Type B pancreatic cell (in vitro differentiated cells): Measurements from ENCODE around the gene DPF3. TPM values are rescaled to one million over a fixed set of nuclear protein-coding genes. Genes with fewer than 3 reads are reported as not detected.

Experiments used
- DNase-seq: peaks from one replicate; pipeline ENCODE4 v3.0.0; 2021; ENCODE audit warnings: mixed read lengths; ENCODE audit not compliant: unreplicated experiment; ENCODE audit errors: extremely low spot score
- H3K27ac Mint-ChIP-seq: 2 replicates; pipeline ENCODE4 v1.8.0; 2021; ENCODE audit warnings: mild to moderate bottlenecking, mixed read lengths
- H3K27me3 Mint-ChIP-seq: 2 replicates; pipeline ENCODE4 v1.8.0; 2021; ENCODE audit warnings: mixed read lengths
- H3K36me3 Mint-ChIP-seq: 2 replicates; pipeline ENCODE4 v1.8.0; 2021; ENCODE audit warnings: mixed read lengths
- H3K4me1 Mint-ChIP-seq: one replicate; pipeline ENCODE4 v1.8.0; 2021; ENCODE audit warnings: mixed read lengths; ENCODE audit not compliant: unreplicated experiment
- H3K4me3 Mint-ChIP-seq: 2 replicates; pipeline ENCODE4 v1.8.0; 2021; ENCODE audit warnings: mild to moderate bottlenecking, mixed read lengths
- H3K9me3 Mint-ChIP-seq: 2 replicates; pipeline ENCODE4 v1.8.0; 2021; ENCODE audit warnings: mixed read lengths
- total RNA-seq: library from RNA; stranded (reverse); gene quantifications from 2 replicates; pipeline ENCODE4 v1.2.1, GENCODE V29; 2021; ENCODE audit warnings: low replicate concordance
- TF ChIP-seq, protein P1 (sequence below): fragments of 200-600 bp; sonication (generic); conservative IDR thresholded peaks from 2 replicates; pipeline ENCODE4 v1.5.0; 2021; ENCODE audit warnings: antibody characterized with exemption, mild to moderate bottlenecking

DPF3 gene
- total RNA-seq, 1 donor from 2014 or later, result 4.5 TPM

DNA sequence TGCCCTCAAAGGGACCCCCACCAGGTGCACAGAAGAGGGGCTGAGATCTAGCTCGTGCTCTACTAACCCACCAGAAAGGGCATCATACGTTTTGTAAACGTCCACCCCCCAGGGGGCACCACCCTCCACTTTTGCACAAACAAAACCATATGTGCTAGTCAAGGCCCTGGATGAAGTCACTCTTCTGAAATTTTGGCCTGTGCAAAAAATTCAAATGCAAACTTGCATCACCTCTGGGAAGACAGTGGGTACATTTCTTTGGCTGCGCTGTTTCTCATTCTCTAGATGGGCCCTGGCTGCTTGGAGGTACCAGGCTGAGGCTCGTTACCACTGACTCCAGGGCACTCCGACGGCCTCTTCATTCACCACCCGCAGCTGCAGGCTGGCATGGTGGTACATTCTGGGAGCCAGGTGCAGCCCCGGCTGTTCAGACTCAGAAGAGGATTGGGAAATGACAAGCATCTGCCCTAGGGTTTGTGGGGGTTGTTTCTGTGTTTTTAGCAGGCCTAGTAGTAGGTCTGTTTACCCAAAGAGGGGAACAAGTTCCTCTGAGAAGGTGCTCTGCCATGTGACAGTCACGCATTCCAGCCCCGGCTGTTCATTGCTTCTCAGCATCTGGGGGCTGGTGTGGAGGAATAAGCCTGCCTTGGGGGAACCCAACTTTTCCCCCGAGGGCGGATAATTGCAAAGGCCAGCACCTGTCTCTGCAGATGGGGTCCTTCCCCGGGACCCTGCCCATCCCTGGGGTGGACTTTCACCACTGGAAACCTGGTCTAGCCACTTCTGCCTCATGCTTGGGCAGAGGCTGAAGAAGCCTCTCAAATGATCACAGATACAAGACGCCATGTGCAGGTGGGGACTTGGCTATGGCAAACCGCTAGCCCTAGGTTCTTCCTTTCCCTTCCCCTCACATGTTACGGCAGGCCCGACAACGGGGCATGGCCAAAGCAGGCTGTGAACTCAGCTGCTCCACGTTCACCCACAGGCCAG, 147.6 kb downstream of the DPF3 start:
- peaks cover 7% of the 10 kb centered on the region for H3K9me3 Mint-ChIP-seq
- H3K4me1 Mint-ChIP-seq, result peaks cover 7% of the 10 kb centered on the region
- H3K36me3 Mint-ChIP-seq, result peaks cover 4% of the 10 kb centered on the region
- no peak overlapping the region for H3K4me3 Mint-ChIP-seq
- H3K27me3 Mint-ChIP-seq, result peaks cover 8% of the 10 kb centered on the region
- no peak overlapping the region for H3K27ac Mint-ChIP-seq
- TF ChIP-seq, protein P1, sequence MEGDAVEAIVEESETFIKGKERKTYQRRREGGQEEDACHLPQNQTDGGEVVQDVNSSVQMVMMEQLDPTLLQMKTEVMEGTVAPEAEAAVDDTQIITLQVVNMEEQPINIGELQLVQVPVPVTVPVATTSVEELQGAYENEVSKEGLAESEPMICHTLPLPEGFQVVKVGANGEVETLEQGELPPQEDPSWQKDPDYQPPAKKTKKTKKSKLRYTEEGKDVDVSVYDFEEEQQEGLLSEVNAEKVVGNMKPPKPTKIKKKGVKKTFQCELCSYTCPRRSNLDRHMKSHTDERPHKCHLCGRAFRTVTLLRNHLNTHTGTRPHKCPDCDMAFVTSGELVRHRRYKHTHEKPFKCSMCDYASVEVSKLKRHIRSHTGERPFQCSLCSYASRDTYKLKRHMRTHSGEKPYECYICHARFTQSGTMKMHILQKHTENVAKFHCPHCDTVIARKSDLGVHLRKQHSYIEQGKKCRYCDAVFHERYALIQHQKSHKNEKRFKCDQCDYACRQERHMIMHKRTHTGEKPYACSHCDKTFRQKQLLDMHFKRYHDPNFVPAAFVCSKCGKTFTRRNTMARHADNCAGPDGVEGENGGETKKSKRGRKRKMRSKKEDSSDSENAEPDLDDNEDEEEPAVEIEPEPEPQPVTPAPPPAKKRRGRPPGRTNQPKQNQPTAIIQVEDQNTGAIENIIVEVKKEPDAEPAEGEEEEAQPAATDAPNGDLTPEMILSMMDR, result no peak
- DNase-seq, result peak; percentile 63

DNA sequence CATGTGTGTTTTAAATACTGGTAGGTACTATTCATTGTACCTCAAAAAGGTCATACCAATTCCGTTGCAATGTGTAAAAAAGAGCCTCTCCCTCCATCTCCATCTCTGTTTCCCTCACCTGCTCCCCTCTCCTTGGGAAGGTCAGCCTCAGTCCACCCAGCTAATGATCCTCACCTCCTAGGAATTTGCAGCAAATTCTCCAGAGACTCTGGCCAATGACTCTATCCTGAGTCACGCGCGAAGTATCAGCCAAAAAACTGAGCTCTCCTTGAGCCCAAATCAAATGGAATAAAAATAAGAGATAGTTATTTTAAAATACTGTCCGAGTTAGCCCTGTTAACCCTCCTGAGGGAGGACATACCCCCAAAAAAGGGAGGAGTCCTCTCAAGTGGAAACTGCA, 148.4 kb downstream of the DPF3 start:
- TF ChIP-seq, protein P1, result no peak
- no peak overlapping the region for H3K27ac Mint-ChIP-seq
- H3K36me3 Mint-ChIP-seq, result peaks cover 4% of the 10 kb centered on the region
- H3K27me3 Mint-ChIP-seq, result peaks cover 11% of the 10 kb centered on the region
- H3K4me1 Mint-ChIP-seq, result peaks cover 7% of the 10 kb centered on the region
- peak; percentile 15 for DNase-seq
- no peak overlapping the region for H3K4me3 Mint-ChIP-seq
- H3K9me3 Mint-ChIP-seq, result peaks cover 7% of the 10 kb centered on the region

DNA sequence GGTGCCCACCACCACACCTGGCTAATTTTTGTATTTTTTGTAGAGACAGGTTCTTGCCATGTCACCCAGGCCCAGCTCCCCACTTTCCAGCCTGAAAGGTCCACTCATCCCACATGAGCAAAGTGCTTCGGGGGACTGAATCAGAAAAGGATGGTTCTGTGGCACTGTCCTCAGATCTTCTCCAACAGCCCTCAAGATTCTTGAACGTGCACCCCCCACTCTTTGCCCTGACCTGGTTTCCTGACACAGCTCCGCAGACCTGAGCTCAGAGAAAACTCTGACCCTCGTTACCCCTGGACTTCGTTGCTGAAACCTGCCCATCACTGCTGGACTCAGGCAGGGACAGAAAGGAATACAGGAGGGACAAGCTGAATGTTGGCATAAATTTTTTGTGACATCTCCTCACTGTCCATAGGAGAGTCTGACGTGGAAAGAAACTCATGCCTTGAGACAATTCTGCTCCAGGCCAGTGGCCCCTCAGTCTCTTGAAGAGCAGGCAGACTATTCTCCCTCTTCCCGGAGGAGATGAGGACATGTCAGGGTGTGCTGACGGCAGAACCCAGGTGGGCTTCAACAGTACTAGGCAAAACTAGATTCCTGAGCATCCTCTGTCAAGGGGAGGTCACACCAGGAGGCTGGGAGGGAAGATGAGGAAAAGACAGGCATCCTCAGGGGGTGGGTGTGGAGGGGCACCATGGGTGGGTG, 149.3 kb downstream of the DPF3 start:
- H3K27me3 Mint-ChIP-seq, result peaks cover 21% of the 10 kb centered on the region

DNA sequence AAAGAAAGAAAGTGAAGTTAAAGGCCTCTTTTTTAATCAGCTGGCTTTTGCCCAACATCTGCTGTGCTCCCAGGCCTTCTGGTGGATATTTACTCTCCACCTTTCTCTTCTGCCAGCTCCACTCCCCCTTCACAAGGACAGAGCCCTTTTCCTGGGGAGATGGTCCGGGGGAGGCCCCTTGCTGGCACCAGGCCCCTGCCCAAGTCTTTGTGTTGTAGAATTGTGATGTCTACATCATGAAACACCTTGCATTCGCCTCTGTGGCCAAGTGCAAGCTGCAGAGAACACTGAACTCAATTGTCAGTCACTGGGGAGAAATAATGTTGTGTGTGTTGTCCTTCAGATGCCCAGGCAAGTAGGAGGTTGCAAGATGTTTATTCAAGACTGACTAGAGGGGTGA, 150.3 kb downstream of the DPF3 start:
- Mint-ChIP-seq H3K9me3 (peaks cover 7% of the 10 kb centered on the region), H3K27ac (no peak overlapping the region), H3K27me3 (peaks cover 24% of the 10 kb centered on the region), H3K4me1 (peaks cover 7% of the 10 kb centered on the region), H3K4me3 (no peak overlapping the region), H3K36me3 (peaks cover 4% of the 10 kb centered on the region)
- TF ChIP-seq, protein P1, result no peak
- DNase-seq, result peak; percentile 40

More for the DNA sequence above, 149.3 kb downstream of the DPF3 start:
- peaks cover 7% of the 10 kb centered on the region for H3K9me3 Mint-ChIP-seq
- H3K4me1 Mint-ChIP-seq, result peaks cover 7% of the 10 kb centered on the region
- H3K4me3 Mint-ChIP-seq, result no peak overlapping the region
- H3K36me3 Mint-ChIP-seq, result peaks cover 4% of the 10 kb centered on the region
- TF ChIP-seq, protein P1, result no peak
- no peak overlapping the region for H3K27ac Mint-ChIP-seq
- peak; percentile 42 for DNase-seq

DNA sequence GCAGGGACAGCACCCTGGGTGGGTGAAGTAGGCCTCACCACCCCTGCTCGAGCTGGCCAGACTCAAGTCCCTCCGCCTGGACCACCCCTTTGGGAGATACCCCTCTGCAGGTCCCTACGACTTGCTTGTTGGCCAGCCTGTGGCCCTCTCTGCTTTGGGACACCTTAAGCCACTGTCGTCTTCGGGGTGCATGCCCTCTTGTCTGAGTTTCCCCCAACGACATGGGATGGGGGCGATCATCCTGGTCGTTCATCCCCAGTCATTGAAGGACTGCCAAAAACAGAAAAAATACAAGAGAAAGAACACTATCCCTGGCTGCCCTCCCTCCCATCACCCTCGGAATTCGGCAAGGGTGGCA, 151.1 kb downstream of the DPF3 start:
- peaks cover 9% of the 10 kb centered on the region for H3K4me1 Mint-ChIP-seq
- TF ChIP-seq, protein P1, result no peak
- no peaks in the 10 kb centered on the region for H3K36me3 Mint-ChIP-seq
- H3K4me3 Mint-ChIP-seq, result no peak overlapping the region
- H3K27me3 Mint-ChIP-seq, result peaks cover 29% of the 10 kb centered on the region
- no peak overlapping the region for H3K27ac Mint-ChIP-seq
- DNase-seq, result peak; percentile 43
- peaks cover 2% of the 10 kb centered on the region for H3K9me3 Mint-ChIP-seq
